Calu3 (cell line): ENCODE data around the gene CFAP20. TPM values are rescaled to one million over a fixed set of nuclear protein-coding genes. Genes with fewer than 3 reads are reported as not detected.

Source experiments
- BruUV-seq: library from RNA; stranded (reverse); fragments of 400-500 nt; replicated peaks from 2 replicates; lab custom pipeline; 2021; lab: Mats Ljungman, UMichigan
- CTCF ChIA-PET: fragments of 300-600 bp; sonication (Branson Sonifier 250); formaldehyde crosslinking; loops from one replicate; lab custom pipeline; 2022; ENCODE audit warnings: antibody characterized with exemption; lab: Charles Lee
- DNase-seq: peaks from one replicate; pipeline ENCODE4 v3.0.0; 2022
- H3K27ac Mint-ChIP-seq: one replicate; pipeline ENCODE4 v1.8.0; 2022; ENCODE audit warnings: mixed read lengths; ENCODE audit not compliant: unreplicated experiment
- H3K27me3 Mint-ChIP-seq: one replicate; pipeline ENCODE4 v1.8.0; 2022; ENCODE audit warnings: mixed read lengths; ENCODE audit not compliant: unreplicated experiment
- H3K36me3 Mint-ChIP-seq: one replicate; pipeline ENCODE4 v1.8.0; 2022; ENCODE audit warnings: mild to moderate bottlenecking, moderate library complexity, mixed read lengths; ENCODE audit not compliant: insufficient read depth, unreplicated experiment
- H3K4me1 Mint-ChIP-seq: one replicate; pipeline ENCODE4 v1.8.0; 2022; ENCODE audit warnings: mild to moderate bottlenecking, low read depth, mixed read lengths; ENCODE audit not compliant: unreplicated experiment
- H3K4me3 Mint-ChIP-seq: one replicate; pipeline ENCODE4 v1.8.0; 2022; ENCODE audit warnings: mild to moderate bottlenecking, low read depth, moderate library complexity, mixed read lengths; ENCODE audit not compliant: unreplicated experiment
- H3K9me3 Mint-ChIP-seq: one replicate; pipeline ENCODE4 v1.8.0; 2022; ENCODE audit warnings: low read depth, mixed read lengths; ENCODE audit not compliant: unreplicated experiment
- CTCF ChIP-seq: fragments of 200-600 bp; IDR thresholded peaks from one replicate; pipeline ENCODE4 v1.8.0; 2022; ENCODE audit warnings: antibody characterized with exemption; ENCODE audit not compliant: unreplicated experiment
- intact Hi-C: fragments of 100-400 bp; cut with micrococcal nuclease; formaldehyde crosslinking; loops from one replicate; pipeline ENCODE4 v1.10.0; 2022; ENCODE audit not compliant: unreplicated experiment
- total RNA-seq: library from RNA; stranded (reverse); gene quantifications from 2 replicates; pipeline ENCODE4 v1.2.3, GENCODE V29; 2022

CFAP20 gene
- total RNA-seq, 1 experiment from 2014 or later = 63.8 TPM

- no peaks in the 10 kb centered on the region for H3K27me3 Mint-ChIP-seq
- intact Hi-C loops = no loop called here
- peaks cover 9% of the 10 kb centered on the region for H3K4me1 Mint-ChIP-seq
- no peaks in the 10 kb centered on the region for H3K9me3 Mint-ChIP-seq
- CTCF ChIA-PET = interaction anchor here (0.6 to 0.9 kb wide), 2 partner anchors 22 to 83 kb away, joined by 3 to 7 read pairs; partner anchors contain the start of gene CFAP20
- H3K36me3 Mint-ChIP-seq = no peaks in the 10 kb centered on the region
- BruUV-seq = no TSS peak
- no peak overlapping the region for H3K27ac Mint-ChIP-seq
- no peak for TF ChIP-seq CTCF
- DNase-seq = no peak
- no peak overlapping the region for H3K4me3 Mint-ChIP-seq
Measured at GRCh38 chr16:58107709-58108108, 21.5 kb downstream of the CFAP20 start.

GRCh38 chr16:58107228-58107627, 22.0 kb downstream of the CFAP20 start:
- no peak overlapping the region for H3K27ac Mint-ChIP-seq
- peaks cover 9% of the 10 kb centered on the region for H3K4me1 Mint-ChIP-seq
- CTCF ChIA-PET = interaction anchor here (0.6 to 0.9 kb wide), 2 partner anchors 22 to 83 kb away, joined by 3 to 7 read pairs; partner anchors contain the start of gene CFAP20
- BruUV-seq = no TSS peak
- TF ChIP-seq CTCF = no peak
- DNase-seq = no peak
- no peaks in the 10 kb centered on the region for H3K9me3 Mint-ChIP-seq
- intact Hi-C loops = no loop called here
- H3K36me3 Mint-ChIP-seq = no peaks in the 10 kb centered on the region
- H3K4me3 Mint-ChIP-seq = no peak overlapping the region
- H3K27me3 Mint-ChIP-seq = no peaks in the 10 kb centered on the region

DNA sequence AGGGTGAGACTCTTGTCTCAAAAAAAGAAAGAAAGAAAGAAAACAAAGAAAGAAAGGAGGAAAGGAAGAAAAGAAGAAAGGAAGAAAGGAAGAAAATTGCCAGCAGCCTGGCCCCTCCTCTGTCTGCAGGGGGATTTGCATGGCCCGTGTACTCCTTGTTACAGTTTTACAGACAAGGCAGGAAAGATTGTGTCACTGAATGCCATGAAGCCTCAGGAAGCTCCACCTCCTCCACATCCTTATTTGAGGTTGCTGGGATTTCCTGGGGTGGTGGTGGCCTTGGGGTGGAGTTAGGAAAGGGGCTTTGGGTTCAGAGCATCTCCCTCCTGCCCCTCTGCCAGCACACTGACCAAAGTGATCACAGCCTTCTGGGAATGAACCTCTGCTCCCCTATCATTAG, 23.6 kb downstream of the CFAP20 start:
- peaks cover under 1% of the 10 kb centered on the region for H3K27me3 Mint-ChIP-seq
- TF ChIP-seq CTCF = no peak
- no peak for DNase-seq
- no peaks in the 10 kb centered on the region for H3K36me3 Mint-ChIP-seq
- H3K9me3 Mint-ChIP-seq = no peaks in the 10 kb centered on the region
- CTCF ChIA-PET = interaction anchor here (0.6 kb wide), 1 partner anchor 43 kb away, joined by 5 read pairs; no protein-coding TSS in a partner anchor
- intact Hi-C loops = no loop called here
- no peak overlapping the region for H3K4me3 Mint-ChIP-seq
- no peak overlapping the region for H3K27ac Mint-ChIP-seq
- H3K4me1 Mint-ChIP-seq = peaks cover 9% of the 10 kb centered on the region
- BruUV-seq = no TSS peak

DNA sequence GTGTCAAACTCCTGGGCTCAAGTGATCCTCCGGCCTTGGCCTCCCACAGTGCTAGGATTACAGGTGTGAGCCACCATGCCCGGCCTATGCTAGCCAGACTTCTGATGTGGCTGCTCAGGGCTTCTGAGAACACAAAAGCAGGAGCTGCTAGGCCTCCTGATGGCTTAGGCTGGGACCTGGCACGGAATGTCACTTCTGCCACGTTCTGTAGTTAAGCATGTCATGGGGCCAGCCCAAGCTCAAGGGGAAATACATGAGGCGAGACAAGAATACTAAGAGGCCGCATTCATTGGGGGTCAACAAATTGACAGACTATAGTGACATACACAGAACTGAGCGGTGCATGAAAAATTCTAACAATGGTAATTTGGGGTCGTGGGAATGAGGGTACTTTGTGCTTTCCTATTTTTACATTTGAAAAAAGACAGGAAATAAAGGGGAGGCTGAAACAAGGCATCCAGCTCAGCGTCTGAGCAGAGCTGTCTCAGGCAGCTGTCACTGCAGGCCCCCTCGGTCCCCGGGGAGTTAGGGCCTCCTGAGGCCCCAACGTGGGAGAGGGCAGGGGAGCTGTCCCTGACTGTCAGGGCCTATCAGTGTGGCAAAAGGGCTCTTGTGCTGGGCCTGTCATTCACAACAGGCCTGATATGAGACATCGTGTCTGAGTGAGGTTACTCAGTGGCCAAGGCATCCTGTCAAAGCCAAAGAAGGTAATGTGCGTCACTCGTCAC, 26.4 kb downstream of the CFAP20 start:
- Mint-ChIP-seq H3K4me1 (peaks cover 17% of the 10 kb centered on the region), H3K36me3 (no peaks in the 10 kb centered on the region), H3K4me3 (no peak overlapping the region), H3K27me3 (peaks cover 20% of the 10 kb centered on the region), H3K27ac (no peak overlapping the region), H3K9me3 (no peaks in the 10 kb centered on the region)
- intact Hi-C loops = no loop called here
- CTCF ChIA-PET = no interaction called here
- TF ChIP-seq CTCF = no peak
- no TSS peak for BruUV-seq
- DNase-seq = no peak
